NB4 (cell line): ENCODE measurements around the gene MTHFD2L.

Source experiments
- MYC ChIP-seq: IDR thresholded peaks from 2 replicates; pipeline ENCODE4 v1.6.1; 2011; ENCODE audit warnings: low read depth, low read length
- POLR2A ChIP-seq: IDR thresholded peaks from 2 replicates; pipeline ENCODE4 v1.6.1; 2011; ENCODE audit warnings: mild to moderate bottlenecking; ENCODE audit not compliant: insufficient read length; ENCODE audit errors: extremely low read depth
- TF ChIP-seq, protein P1 (sequence below): IDR thresholded peaks from one replicate; pipeline ENCODE4 v1.5.1; 2012; ENCODE audit warnings: low read depth, low read length
- TF ChIP-seq, protein P2 (sequence below): IDR thresholded peaks from 2 replicates; pipeline ENCODE4 v1.6.1; 2011; ENCODE audit warnings: low read depth, low read length

- TF ChIP-seq, protein P1, sequence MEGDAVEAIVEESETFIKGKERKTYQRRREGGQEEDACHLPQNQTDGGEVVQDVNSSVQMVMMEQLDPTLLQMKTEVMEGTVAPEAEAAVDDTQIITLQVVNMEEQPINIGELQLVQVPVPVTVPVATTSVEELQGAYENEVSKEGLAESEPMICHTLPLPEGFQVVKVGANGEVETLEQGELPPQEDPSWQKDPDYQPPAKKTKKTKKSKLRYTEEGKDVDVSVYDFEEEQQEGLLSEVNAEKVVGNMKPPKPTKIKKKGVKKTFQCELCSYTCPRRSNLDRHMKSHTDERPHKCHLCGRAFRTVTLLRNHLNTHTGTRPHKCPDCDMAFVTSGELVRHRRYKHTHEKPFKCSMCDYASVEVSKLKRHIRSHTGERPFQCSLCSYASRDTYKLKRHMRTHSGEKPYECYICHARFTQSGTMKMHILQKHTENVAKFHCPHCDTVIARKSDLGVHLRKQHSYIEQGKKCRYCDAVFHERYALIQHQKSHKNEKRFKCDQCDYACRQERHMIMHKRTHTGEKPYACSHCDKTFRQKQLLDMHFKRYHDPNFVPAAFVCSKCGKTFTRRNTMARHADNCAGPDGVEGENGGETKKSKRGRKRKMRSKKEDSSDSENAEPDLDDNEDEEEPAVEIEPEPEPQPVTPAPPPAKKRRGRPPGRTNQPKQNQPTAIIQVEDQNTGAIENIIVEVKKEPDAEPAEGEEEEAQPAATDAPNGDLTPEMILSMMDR: no peak
- TF ChIP-seq POLR2A (no peak), MYC (no peak)
- TF ChIP-seq, protein P2, sequence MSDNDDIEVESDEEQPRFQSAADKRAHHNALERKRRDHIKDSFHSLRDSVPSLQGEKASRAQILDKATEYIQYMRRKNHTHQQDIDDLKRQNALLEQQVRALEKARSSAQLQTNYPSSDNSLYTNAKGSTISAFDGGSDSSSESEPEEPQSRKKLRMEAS: no peak
Measured at GRCh38 chr4:74156521-74156920, 1.4 kb upstream of the MTHFD2L start.
